Activated naive CD4-positive, alpha-beta T cell (primary cell): ENCODE data around the gene VSIR.

Experiments used
- DNase-seq, 4 experiments: peaks; one replicate each; lab custom pipeline; 2025; lab: John Stamatoyannopoulos, UW

The VSIR gene

GRCh38 chr10:71712572-71713134 is 60.7 kb downstream of the VSIR start:
- no peak for DNase-seq

- DNase-seq: no peak
These were observed 61.1 kb downstream of the VSIR start for GRCh38 chr10:71712170-71712569.

DNA sequence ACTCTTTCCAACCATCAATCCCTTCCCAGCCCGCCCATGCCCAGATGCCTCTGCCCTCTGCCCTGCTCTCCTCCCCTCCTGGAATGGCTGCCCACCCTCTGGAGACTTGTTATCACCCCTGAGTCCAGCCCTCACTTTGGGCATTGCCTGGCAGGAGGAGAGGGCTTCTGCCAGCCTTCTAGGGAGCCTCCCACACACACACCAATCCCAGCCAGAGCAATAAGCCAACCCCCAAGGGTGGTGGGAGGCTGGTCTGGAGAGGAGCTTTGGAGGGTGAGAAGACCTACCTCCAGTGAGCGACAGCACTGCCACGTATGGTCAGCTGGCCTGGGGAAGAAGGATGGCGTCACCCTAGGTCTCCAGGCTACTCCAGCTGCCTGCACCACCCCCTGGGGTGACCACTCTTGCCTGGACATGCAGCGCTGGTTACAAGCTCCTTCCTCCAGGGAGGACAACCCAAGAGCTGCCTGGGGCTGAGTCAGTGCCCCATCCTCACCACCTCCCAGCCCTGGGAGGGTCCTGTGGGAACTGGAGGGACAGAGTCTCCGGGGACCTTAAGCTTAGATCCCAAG is 62.2 kb downstream of the VSIR start:
- DNase-seq: no peak

GRCh38 chr10:71710519-71710918 is 62.8 kb downstream of the VSIR start:
- no peak for DNase-seq

DNA sequence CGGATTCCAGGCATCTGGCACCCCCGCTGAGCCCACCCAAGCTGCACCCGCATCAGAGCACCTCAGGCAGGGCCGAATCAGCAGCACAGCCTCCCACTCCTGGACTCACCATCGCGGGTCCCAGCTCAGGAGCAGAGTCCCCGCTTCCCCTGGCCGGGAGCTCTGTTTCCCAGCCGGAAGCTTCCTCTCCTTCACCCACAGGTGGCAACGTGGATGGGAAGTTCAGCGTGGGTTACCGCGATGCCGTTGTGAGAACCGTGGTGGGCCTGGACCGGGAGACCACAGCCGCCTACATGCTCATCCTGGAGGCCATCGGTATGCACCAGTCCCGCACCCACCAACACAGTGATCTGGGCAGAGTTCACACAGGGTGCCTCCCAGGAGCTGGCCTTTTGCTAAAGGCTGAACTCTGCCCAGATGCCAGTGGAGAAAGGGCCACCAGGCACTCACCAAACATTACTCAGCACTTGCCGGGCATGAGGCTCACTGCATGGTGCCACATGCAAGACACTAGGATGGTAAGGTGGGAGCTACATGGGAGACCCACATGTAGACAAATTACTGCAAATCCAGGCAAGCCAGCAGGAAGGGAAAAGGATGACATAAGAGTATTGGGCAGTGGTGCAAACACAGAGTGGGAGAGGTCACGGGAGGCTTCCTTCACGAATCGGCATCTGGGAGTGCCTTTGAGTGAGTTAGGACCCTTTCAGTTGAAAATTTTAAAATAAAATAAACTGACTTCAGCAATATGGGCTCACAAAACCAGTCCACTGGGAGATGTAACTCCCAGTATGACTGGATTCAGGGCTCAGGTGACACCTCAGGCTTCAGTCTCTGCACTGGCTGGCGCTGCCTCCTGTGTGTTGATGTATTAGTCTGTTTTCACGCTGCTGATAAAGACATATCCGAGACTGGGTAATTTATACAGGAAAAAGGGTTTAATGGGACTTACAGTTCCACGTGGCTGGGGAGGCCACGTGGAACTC is 64.1 kb downstream of the VSIR start:
- DNase-seq: no peak

GRCh38 chr10:71708301-71708703 is 65.0 kb downstream of the VSIR start:
- peak in 3 of 4 experiments; percentile 44 to 59 (median 55) for DNase-seq

DNA sequence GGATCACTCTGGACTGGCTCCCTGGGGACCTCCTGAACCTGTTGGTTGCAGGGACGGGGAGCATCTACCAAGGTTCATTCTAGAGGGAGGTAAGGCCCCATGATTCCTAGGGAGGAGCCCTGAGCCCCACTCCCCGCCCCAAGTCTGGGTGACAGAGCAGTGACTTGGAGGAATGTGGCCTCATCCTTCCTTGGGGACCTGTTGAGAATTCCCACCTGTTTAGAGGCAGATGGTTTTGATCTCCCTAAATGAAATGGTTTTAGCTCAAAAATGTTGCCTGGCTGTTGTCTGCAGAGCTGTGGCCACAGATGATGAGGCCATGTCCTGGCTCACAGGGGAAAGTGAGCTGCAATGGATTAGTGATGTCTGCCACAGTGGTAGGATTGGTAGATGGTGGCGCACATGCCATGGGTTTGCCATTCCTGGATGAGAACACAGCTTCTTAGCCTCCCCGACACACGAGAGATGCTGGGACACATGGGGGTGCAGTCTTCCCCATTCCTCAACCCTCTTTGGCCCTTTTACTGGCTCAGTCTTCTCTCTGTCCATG is 66.0 kb downstream of the VSIR start:
- DNase-seq: no peak

DNA sequence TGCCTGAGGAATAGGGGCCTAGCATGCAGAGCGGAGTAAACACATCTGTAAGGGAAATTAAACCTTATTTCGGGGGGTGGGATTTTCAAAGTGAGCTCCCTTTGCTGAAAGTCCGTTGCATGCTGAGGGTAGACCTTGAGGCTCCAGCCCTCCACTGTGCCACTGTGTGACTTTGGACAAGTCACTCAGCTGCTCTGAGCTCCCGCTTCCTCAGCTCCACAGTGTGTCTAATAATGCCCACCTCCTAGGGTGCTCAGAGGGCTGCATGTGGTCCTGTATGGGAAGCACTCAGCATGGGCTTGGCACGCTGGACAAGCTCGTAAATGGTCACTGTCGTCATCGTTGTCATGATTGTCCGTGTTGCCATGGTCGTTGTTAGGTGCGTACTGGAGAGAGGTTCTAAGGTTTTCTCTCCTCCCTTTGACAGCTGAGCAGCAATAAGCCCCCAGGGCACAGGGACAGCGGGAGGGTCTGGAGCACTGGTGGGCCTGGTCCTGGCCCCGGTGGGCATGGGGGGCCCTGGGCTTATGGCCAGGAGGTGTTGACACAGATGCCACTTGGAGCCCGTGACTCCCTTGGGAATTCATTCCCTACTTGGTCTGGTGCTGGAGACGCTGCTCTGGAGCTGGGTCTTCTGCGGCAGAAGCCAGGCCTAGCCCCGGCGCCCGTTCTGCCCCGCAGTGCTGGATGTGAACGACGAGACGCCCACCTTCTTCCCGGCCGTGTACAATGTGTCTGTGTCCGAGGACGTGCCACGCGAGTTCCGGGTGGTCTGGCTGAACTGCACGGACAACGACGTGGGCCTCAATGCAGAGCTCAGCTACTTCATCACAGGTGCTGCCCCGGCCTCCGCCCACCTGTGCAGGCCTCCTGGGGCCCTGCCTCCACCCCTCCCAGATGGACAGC is 66.9 kb downstream of the VSIR start:
- DNase-seq: no peak

DNA sequence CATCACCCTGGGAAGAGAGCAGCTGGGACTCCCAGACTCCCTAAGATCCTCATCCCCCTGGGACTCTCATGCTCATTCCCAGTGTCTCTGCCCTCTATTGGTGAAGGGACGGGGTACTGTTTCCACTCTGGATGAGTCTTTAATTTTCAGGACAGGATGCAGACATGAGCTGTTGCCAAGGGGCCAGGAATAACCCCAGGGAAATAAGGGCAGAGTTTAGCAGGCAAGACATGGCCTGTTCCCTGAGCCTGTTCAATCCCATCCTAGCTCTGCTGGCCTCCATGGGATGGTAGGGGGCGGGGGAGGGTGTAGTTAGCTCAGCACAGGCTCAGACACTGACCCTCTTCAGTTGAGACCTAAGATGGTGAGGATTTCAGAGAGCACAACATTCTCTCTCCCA is 67.7 kb downstream of the VSIR start:
- no peak for DNase-seq

DNA sequence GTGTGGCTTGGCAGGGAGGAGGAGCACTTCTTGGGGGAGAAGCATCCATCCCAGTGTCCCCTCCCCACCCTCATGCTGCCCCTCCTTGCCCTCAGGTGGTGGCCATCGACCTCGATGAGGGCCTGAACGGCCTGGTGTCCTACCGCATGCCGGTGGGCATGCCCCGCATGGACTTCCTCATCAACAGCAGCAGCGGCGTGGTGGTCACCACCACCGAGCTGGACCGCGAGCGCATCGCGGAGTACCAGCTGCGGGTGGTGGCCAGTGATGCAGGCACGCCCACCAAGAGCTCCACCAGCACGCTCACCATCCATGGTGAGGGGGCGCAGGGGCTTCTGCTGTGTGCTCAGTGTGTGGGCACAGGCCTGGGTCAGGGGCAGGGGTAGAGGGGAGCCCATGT is 68.5 kb downstream of the VSIR start:
- DNase-seq: no peak

GRCh38 chr10:71703577-71703976 is 69.7 kb downstream of the VSIR start:
- DNase-seq: no peak

- DNase-seq: no peak
These were observed 71.7 kb downstream of the VSIR start for GRCh38 chr10:71701496-71702132.

DNA sequence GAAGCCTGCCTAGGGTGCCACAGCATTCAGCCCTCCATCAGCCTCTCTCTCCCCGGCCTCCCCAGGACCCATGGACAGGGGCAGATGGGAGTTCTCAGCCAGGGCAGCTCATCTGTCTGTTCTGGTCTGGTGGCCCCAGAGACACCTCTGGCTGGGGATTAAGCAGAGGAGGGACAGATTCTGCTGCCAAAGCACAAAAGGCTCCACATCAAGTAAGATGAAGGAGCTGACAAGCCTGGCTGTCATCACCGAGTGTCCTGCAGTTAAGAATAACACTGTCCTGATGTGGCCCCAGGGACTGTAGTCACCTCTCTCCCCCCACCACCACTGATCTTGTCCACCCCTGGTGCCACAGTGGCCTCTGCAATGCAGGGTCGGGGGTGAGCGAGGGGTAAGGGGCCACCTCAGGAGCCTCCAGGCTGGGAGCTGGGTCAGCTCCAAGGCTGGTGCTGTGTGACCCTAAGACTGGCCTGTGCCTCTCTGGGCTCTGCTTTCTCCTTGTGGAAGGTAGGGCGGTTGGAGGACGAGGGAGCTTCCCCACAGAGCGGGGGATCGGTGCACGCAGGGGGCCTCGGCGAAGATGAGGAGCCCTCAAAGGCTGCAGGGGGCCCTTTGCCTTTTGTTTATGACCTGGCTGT is 72.5 kb downstream of the VSIR start:
- DNase-seq: no peak

DNA sequence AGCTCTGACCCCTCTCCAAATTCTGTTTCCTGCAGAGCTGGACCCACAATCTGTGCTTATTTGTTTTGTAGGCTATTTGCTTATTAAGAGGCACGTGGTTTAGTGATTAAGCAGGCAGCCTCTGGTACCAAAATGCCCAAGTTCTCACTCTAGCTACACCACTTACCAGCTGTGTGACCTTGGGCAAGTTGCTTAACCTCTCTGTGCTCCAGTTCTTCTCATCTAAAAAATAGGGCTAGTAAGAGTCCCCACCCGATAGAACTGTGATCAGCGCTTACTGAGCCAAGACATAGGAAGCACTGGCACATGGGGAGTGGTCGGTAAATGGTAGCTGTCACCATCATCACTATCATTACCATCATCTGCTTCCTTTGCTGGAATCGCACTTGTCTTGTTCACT is 74.6 kb downstream of the VSIR start:
- no peak for DNase-seq

DNA sequence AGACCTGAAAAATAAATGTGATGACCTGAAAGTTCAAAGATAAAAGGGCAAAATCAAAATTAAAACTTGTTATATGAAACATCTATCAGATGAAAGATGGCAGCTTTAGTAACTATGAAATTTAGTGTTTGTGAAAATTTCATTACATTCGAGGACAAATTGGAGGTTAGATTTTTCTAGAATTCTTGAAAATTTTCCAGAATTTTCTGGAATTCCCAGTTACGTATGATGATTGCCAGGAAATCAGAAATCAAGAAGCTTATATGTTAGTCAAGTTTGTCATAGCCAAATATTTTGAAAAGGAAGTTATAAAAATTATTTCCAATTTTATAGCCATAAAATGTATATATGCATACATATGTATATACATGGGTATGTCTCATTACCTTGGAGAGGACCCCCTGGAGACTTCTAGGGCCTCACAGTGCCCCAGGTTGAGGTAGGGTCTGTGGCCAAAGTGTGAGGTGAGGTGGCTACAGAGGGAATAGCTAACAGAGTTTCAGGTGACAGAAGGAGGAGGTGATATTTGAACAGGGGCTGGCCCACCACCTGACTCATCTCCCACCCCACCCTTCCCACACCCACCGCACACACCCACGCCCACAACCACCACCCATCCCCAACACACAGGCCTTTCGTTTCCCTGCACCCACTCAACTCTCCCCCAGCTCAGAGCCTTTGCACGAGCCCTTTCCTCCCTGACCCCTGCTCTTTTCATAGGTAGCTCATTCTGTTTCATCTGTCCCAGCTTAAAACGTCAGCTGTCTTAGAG is 75.2 kb downstream of the VSIR start:
- no peak for DNase-seq
